A172 (cell line): ENCODE results near the gene MSX2. TPM values are rescaled to one million over a fixed set of nuclear protein-coding genes. Genes with fewer than 3 reads are reported as not detected.

Experiments used
- DNase-seq: peaks from one replicate; pipeline ENCODE4 v3.0.0-alpha.2; 2015; ENCODE audit warnings: low spot score
- total RNA-seq: library from RNA; depleted of rRNA; stranded (reverse); fragments of >200 nt; shearing (Covaris generic); gene quantifications from 2 replicates; pipeline ENCODE4 v1.2.3, GENCODE V29; 2014

MSX2 gene
- total RNA-seq, 1 experiment from 2014 or later: 0.36 TPM

DNA sequence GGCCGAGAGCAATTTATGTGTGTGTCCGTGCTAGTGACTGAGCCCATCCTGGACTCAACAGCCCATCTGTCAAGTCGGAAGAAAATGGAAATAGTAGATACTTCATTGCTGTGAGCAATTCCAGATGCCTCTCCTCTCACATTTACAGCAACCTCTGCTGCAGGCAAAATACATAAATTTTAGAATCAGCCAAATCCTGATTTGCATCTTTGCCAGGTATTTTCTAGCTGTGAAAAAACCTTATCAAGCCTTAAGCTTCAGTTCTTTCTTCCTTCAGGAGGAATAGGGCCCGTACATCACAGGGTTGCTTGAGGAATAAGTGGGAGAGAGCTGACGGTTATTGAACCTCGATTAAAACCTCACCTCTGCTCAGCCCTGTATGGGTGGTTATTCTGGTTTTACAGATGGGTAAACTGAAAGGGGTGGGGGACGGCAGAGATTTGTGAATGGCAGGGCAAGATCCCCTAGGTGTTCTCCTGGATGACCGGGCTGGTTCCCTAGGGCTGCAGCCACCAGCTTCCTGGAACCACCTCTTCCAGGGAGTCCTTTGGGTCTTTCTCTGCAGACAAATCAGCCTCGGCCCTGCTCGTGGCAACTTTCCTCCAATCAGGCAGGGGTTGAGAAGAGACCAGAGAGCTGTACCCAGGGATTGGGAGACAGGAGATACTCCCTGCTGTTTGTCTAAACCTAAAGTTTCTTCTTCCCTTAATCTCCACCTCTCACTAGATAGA lies 5.3 kb upstream of the MSX2 start:
- DNase-seq: no peak

DNA sequence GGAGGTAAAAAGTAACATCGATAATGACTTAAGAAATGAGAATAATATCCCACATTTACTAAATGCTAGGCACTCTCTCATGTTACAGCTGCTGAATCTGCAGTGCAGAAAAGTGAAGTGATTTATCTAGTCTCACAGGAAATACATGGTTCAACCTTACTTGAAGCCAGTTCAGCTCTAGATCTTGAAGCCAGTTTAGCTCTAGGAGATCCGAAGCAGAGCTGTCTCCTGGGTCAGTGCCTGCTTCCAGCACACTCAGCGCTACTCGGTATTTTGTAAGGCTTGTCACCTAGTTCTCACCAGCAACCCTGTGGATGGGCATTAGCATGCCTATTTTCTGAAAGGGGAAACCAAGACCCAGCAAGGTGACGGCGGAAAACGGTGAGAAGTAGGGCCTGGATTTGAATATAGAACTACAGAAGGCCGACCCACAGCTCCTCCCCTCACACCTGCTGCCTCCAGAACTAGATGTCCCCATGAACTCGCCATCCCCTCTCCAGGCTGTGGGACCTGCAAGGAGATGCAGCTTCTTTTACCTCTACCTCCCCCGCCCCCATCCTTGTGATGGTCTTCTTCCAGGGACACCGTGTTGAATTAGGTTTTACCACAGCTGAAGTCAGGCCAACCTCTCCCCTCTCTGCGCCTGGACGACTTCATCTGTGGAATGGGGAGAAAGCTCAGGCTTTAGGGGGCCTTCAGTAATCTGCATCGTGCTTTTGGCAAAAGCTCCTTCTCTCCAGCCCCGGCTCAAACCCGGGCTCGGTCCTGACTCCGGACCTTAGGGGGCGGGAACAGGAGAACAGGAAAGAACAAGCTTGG lies 4.4 kb upstream of the MSX2 start:
- DNase-seq: no peak

DNA sequence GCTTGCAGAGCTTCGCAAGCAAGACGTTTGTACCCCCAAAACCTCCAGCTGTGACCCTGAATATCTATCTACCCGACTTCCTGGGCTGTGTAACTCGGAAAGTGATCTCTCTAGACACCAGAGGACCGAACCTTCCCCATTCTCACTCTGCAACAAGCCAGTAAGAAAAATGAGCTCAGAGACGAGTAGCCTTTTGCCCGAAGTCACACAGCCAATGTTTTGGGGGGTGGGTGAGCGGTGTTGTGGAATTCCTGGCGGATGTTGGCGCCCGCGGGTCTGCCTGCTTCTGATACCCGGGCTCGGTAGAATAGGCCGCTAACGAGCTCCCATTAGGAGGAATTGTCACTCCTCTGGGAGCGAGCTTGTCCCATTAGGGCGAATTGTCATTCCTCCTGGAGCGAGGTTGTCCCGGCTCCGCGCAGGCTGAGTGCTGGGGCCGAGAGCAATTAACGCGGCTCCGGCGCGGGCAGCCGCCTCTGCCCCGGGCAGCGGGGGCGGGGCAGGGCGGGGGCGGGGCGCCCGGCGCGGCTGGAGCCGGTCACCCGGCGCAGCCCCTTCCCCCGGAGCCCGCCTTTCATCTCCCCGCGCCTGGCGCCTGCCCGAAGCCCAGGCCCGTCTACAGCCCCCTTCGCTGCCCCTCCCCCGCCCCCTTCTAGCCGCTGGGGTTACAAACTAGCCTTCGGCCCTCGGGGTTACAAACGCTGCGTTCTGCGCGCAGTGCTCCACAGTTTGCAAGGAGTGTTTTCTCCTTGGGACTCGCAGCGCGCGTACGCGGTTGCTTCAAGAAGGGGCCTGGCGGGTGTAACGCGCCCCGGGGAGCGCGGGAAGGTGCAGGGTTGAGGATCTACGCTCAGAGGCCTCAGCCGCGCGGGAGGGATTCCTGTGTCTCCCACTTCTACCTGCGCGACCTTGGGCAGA lies 3.5 kb upstream of the MSX2 start:
- no peak for DNase-seq

DNA sequence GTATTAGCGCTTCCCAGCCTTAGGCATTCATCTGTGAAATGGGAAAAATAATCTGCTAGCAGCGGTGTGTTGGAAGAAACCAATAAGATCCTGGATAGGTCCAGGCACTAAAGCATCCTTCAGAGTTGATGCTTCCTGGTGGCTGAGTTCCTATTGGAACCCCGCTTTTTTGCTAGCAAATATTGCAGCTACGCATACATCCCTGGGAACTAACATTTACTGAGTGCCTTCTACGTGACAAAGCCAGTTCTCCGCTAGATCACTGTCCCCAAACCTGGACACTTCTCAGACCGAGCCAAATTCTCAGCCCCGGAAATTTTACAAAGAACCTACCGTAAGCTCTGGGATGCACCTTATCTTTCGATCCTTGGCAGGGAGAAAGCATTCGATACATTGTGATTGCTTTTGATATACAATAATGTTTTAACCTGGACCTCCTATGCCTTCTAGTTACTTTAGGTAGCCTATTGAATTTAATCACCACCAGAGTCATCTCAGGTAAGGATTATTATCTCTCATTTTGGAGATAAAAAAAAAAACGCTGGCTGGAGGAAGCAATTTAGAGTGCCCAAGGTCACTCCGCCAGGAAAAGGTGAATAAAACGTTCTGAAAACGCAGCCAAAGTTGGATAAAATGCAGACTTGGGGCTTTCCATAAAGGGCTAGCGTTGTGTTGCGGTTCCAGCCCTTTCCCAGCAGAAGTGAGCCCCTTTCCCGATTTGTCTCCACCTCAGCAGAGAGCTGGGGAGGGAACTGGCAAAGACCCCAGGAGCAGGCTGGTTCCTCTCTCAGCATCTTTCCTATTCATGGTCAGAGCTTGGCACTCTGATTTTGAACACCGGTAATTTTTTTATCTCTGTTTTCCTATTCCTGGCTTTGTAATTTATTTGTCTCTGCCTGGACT lies 2.6 kb upstream of the MSX2 start:
- DNase-seq: no peak

GRCh38 chr5:174722500-174722899 lies 1.9 kb upstream of the MSX2 start:
- no peak for DNase-seq

GRCh38 chr5:174723315-174723978 lies 935 bp upstream of the MSX2 start:
- no peak for DNase-seq

DNA sequence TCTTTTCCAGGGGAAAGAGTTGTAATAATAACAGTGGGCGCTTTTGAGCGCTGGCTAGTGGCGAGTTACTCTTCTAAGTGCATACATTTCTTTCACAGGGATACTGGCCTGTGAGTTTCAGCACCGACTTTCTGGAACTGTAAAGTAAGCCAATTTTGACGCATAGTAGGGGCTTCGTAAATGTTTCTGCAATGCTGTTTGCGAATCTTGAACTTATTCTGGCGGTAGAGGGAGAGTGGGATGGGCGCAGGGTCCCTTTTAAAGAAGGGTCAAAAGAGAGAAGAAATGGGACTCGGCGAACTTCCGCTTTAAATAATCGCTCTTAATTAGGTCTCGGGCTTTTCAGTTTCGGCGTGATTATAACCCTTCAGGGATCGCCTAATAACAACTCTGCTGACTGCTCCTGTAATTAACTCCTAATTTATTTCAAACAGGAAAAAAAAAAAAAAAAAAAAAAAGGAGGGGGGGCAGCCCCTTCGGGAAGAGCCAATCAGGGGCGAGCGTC lies 351 bp upstream of the MSX2 start:
- DNase-seq: no peak

GRCh38 chr5:174725261-174725990 lies 1.0 kb downstream of the MSX2 start:
- DNase-seq: no peak

- no peak for DNase-seq
These were observed 1.7 kb downstream of the MSX2 start for GRCh38 chr5:174725991-174726601.

GRCh38 chr5:174726916-174727793 lies 2.8 kb downstream of the MSX2 start:
- no peak for DNase-seq

GRCh38 chr5:174727794-174728680 lies 3.7 kb downstream of the MSX2 start:
- no peak for DNase-seq

DNA sequence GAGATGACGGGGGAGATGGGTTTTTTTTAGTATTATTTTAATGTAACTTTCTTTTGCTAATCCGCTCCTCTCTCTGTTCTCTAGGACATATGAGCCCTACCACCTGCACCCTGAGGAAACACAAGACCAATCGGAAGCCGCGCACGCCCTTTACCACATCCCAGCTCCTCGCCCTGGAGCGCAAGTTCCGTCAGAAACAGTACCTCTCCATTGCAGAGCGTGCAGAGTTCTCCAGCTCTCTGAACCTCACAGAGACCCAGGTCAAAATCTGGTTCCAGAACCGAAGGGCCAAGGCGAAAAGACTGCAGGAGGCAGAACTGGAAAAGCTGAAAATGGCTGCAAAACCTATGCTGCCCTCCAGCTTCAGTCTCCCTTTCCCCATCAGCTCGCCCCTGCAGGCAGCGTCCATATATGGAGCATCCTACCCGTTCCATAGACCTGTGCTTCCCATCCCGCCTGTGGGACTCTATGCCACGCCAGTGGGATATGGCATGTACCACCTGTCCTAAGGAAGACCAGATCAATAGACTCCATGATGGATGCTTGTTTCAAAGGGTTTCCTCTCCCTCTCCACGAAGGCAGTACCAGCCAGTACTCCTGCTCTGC lies 4.8 kb downstream of the MSX2 start:
- DNase-seq: no peak

- DNase-seq: no peak
These were observed 7.0 kb downstream of the MSX2 start for GRCh38 chr5:174731214-174732035.

- no peak for DNase-seq
These were observed 7.9 kb downstream of the MSX2 start for GRCh38 chr5:174732036-174733020.
